Bronchial epithelial cell (primary cell): ENCODE data around the gene FSIP1. TPM values are rescaled to one million over a fixed set of nuclear protein-coding genes. Genes with fewer than 3 reads are reported as not detected.

Source experiments
- DNase-seq: peaks from one replicate; pipeline ENCODE4 v3.0.0-alpha.2; 2010; ENCODE audit warnings: low read depth
- FAIRE-seq: peaks from 2 replicates; lab custom pipeline; 2011; peaks lifted over from hg19 to GRCh38; lab: Jason Lieb, UNC
- H3K27me3 ChIP-seq: 2 replicates; pipeline ENCODE4 v1.5.1; 2011; ENCODE audit warnings: low read length; ENCODE audit not compliant: control insufficient read depth, insufficient read depth
- H3K36me3 ChIP-seq: 2 replicates; pipeline ENCODE4 v1.5.1; 2011; ENCODE audit warnings: low read length; ENCODE audit not compliant: control insufficient read depth, insufficient read depth
- H3K4me3 ChIP-seq: 2 replicates; pipeline ENCODE4 v1.5.1; 2011; ENCODE audit warnings: mild to moderate bottlenecking, low read depth, low read length, control low read depth
- total RNA-seq: library from RNA; depleted of rRNA; stranded (reverse); fragments of >200 nt; gene quantifications from 2 replicates; pipeline ENCODE4 v1.2.1, GENCODE V29; 2014
- TF ChIP-seq, protein P1 (sequence below): IDR thresholded peaks from 2 replicates; pipeline ENCODE4 v1.5.1; 2011; ENCODE audit warnings: mild to moderate bottlenecking, moderate library complexity, low read length, control low read depth, inconsistent platforms; ENCODE audit not compliant: insufficient read depth, severe bottlenecking

The FSIP1 gene
- total RNA-seq, 1 donor from 2014 or later, result 9.5 TPM

DNA sequence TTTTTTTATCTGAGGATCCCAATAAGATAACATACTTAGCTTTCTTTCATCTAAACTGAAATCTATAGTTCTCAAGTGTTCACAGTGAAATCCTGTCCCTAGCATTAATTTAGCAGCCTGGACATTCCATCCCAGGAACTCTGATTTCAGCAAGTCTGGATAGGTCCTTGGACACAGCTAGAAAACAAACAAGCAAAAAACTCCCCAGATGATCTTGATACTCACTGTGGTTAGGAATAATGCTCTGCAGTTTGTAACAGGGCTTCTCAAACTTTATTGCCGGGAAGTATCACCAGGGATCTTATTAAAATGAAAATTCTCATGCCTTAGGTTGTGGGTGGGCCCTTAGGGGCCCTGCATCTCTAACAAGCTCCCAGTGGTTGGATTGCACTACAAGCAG, 177.5 kb downstream of the FSIP1 start:
- FAIRE-seq (no peak), DNase-seq (peak; percentile 17)
- Histone ChIP-seq H3K36me3 (no peaks in the 10 kb centered on the region), H3K4me3 (no peak overlapping the region), H3K27me3 (no peaks in the 10 kb centered on the region)
- TF ChIP-seq, protein P1, sequence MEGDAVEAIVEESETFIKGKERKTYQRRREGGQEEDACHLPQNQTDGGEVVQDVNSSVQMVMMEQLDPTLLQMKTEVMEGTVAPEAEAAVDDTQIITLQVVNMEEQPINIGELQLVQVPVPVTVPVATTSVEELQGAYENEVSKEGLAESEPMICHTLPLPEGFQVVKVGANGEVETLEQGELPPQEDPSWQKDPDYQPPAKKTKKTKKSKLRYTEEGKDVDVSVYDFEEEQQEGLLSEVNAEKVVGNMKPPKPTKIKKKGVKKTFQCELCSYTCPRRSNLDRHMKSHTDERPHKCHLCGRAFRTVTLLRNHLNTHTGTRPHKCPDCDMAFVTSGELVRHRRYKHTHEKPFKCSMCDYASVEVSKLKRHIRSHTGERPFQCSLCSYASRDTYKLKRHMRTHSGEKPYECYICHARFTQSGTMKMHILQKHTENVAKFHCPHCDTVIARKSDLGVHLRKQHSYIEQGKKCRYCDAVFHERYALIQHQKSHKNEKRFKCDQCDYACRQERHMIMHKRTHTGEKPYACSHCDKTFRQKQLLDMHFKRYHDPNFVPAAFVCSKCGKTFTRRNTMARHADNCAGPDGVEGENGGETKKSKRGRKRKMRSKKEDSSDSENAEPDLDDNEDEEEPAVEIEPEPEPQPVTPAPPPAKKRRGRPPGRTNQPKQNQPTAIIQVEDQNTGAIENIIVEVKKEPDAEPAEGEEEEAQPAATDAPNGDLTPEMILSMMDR, result no peak

DNA sequence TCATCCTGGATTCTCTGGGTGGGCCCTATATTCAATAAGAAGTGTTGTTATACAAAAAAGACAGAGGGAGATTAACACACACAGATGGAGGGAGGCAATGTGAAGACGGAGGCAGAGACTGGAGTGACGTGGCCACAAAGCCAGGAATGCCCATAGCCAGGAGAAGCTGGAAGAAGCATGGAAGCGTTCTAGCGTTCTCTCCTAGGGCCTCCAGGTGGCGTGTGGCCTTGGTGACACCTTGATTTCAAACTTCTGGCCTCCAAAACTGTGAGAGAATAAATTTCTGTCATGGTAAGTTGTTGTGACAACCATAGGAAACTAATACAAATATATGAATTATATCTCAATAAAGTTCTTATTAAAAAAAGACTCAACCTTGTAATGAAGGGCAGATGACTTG, 180.5 kb downstream of the FSIP1 start:
- Histone ChIP-seq H3K27me3 (no peaks in the 10 kb centered on the region), H3K4me3 (no peak overlapping the region), H3K36me3 (no peaks in the 10 kb centered on the region)
- TF ChIP-seq, protein P1, result no peak
- FAIRE-seq, result no peak
- no peak for DNase-seq

DNA sequence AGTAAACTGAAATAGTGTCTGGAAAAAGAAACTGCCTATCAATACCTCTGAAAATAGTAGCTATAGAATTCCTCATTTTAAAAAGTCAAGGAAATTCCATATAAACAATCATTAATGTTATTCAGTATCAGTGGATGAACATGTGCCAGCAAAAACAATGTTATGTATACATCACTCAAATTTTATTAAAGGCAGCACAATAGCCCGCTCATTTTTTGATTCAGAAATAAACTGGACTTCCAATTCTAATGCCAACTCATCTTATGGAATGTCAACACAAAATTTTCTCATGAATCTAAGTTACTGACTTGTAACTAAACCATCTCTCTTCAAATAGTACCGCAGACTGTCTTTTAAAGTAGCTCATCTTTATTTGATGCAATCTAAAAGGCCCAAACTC, 182.8 kb downstream of the FSIP1 start:
- FAIRE-seq (no peak), DNase-seq (peak; percentile 32)
- Histone ChIP-seq H3K27me3 (no peaks in the 10 kb centered on the region), H3K36me3 (peaks cover 5% of the 10 kb centered on the region), H3K4me3 (no peak overlapping the region)
- TF ChIP-seq, protein P1, result no peak

DNA sequence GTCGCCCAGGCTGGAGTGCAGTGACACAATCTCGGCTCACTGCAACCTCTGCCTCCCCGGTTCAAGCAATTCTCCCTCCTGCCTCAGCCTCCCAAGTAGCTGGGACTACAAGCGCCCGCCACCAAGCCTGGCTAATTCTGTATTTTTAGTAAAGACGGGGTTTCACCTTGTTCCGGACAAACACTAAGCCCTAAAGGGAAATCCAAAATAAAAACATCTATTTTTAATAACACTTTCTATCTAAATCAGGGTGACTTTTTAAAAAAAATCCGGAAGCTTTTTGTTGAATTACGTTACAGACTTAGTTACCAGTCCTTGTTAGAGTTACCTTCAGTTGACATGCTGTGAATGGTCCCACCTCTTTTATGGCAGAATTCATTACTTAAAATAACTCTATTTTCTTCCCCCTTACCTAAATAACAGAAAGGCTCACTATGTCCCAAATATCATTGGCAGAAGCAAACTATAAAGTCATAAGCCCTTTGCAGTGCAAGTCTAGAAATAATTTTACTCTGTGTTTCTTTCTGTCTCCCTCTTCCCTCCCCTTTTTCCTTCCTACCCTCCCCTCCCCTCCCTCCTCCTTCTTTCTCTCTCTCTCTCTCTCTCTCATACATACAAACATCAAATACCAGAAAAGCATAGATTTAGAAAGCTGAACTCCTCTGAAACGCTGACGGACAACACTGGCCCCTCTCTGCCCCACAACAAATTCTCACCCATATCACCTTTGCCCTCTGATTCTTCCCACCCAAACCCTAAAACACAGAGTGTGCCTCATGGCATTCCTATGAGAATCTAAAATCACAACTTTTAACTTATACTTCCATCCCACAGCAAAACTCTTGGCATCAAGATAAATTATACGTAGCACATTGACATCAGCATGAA, 183.4 kb downstream of the FSIP1 start:
- Histone ChIP-seq H3K36me3 (peaks cover 6% of the 10 kb centered on the region), H3K4me3 (no peak overlapping the region), H3K27me3 (no peaks in the 10 kb centered on the region)
- TF ChIP-seq, protein P1, result no peak
- DNase-seq (peak; percentile 52), FAIRE-seq (no peak)

DNA sequence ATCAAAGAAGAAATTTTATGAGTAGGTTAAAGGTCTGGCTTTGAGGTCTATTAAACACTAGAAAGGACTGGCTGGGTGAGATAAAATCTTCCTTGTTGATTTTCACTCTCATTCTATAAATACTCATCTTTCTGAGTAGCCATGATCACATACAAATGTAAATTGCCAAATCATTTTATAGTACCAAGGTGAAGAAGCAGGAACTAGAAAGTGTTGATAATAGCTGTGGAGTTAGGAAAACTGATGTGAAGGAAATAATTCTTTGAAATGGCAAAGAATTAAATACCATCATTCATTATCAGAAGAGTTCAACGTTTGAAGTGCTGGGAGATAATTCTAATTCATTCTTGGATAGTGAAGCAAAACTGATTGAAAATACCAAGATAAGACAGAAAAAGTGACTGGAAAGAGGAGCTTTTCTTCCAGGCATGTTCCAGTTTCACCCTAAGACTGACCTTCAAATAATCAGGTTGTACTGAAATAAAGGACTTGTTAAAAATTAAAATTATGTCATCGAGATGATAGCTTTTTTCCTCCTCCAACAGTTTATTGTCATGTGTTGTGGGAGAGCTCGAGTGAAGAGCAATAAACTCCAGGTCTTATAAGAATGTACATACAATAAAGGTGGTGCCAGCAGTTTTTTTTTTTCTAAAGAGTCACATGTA, 184.3 kb downstream of the FSIP1 start:
- DNase-seq, result peak; percentile 66
- Histone ChIP-seq H3K4me3 (no peak overlapping the region), H3K27me3 (no peaks in the 10 kb centered on the region), H3K36me3 (peaks cover 13% of the 10 kb centered on the region)
- FAIRE-seq, result no peak
- TF ChIP-seq, protein P1, result no peak
